Activated CD4-positive, alpha-beta memory T cell treated with anti-CD3 and anti-CD28 coated beads for 36 hours (primary cell): ENCODE data around the gene HNF1B. TPM values are rescaled to one million over a fixed set of nuclear protein-coding genes. Genes with fewer than 3 reads are reported as not detected.

Source experiments
- CTCF ChIA-PET: fragments of 350-600 bp; sonication (Branson Sonifier 250); formaldehyde crosslinking; loops from one replicate; lab custom pipeline; 2021; ENCODE audit warnings: antibody characterized with exemption, inconsistent platforms; lab: Charles Lee
- POLR2A ChIA-PET: fragments of 350-600 bp; sonication (Branson Sonifier 250); formaldehyde crosslinking; loops from one replicate; lab custom pipeline; 2021; ENCODE audit warnings: antibody characterized with exemption; lab: Charles Lee
- DNase-seq: peaks from one replicate; pipeline ENCODE4 v3.0.0-alpha.2; 2020
- H3K27ac Mint-ChIP-seq: one replicate; pipeline ENCODE4 v1.8.0; 2021; ENCODE audit warnings: mixed read lengths
- H3K27me3 Mint-ChIP-seq: one replicate; pipeline ENCODE4 v1.8.0; 2021; ENCODE audit warnings: mixed read lengths
- H3K36me3 Mint-ChIP-seq: one replicate; pipeline ENCODE4 v1.8.0; 2021; ENCODE audit warnings: mixed read lengths
- H3K4me1 Mint-ChIP-seq: one replicate; pipeline ENCODE4 v1.8.0; 2021; ENCODE audit warnings: low read depth, mixed read lengths
- H3K4me3 Mint-ChIP-seq: one replicate; pipeline ENCODE4 v1.8.0; 2021; ENCODE audit warnings: mild to moderate bottlenecking, mixed read lengths
- H3K9me3 Mint-ChIP-seq: one replicate; pipeline ENCODE4 v1.8.0; 2021; ENCODE audit warnings: mixed read lengths
- intact Hi-C: fragments of 100-400 bp; cut with micrococcal nuclease; formaldehyde crosslinking; loops from one replicate; pipeline ENCODE4 v1.15.1; 2023
- total RNA-seq, 2 experiments: library from RNA; stranded (reverse); gene quantifications; one replicate each; pipeline ENCODE4 v1.2.3, GENCODE V29; 2021

The HNF1B gene
- total RNA-seq, 2 experiments from 2014 or later, result not detected

- ChIA-PET CTCF (interaction anchor here (1.3 kb wide), 1 partner anchor 31 kb away, joined by 6 read pairs; no protein-coding TSS in a partner anchor), POLR2A (no interaction called here)
- Mint-ChIP-seq H3K9me3 (no peaks in the 10 kb centered on the region), H3K4me1 (peaks cover 7% of the 10 kb centered on the region), H3K4me3 (no peak overlapping the region), H3K36me3 (no peaks in the 10 kb centered on the region), H3K27me3 (peaks cover 30% of the 10 kb centered on the region), H3K27ac (no peak overlapping the region)
- intact Hi-C loops, result no loop called here
- DNase-seq, result no peak
Measured at GRCh38 chr17:37759014-37759637, 14.3 kb upstream of the HNF1B start.

GRCh38 chr17:37756051-37756450 is 11.2 kb upstream of the HNF1B start:
- CTCF ChIA-PET, result no interaction called here
- no peaks in the 10 kb centered on the region for H3K36me3 Mint-ChIP-seq
- H3K27ac Mint-ChIP-seq, result no peak overlapping the region
- H3K9me3 Mint-ChIP-seq, result no peaks in the 10 kb centered on the region
- peaks cover 2% of the 10 kb centered on the region for H3K4me1 Mint-ChIP-seq
- H3K4me3 Mint-ChIP-seq, result no peak overlapping the region
- intact Hi-C loops, result no loop called here
- peaks cover 23% of the 10 kb centered on the region for H3K27me3 Mint-ChIP-seq
- no peak for DNase-seq
- POLR2A ChIA-PET, result no interaction called here

DNA sequence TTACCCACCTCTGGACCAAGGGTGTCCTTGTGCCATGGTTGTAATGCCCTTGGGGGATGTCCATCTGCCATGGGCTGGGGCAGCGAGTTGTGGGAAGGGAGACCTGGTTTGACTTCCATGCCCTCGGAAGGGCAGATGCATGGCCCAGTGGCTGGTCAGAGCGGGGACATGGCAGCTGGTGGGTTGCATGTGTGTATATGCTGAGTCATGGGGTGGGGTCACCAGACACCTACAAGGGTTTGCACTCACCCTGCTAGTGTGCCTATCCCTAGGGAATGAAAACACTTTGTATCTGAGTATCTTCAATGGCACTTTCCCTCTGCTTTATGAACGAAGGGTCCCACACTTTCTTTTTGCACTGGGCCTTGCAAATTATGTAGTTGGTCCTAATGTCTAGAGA is 10.6 kb upstream of the HNF1B start:
- POLR2A ChIA-PET, result no interaction called here
- Mint-ChIP-seq H3K36me3 (no peaks in the 10 kb centered on the region), H3K27ac (no peak overlapping the region), H3K27me3 (peaks cover 24% of the 10 kb centered on the region), H3K4me1 (no peaks in the 10 kb centered on the region), H3K9me3 (no peaks in the 10 kb centered on the region), H3K4me3 (no peak overlapping the region)
- CTCF ChIA-PET, result no interaction called here
- no peak for DNase-seq
- intact Hi-C loops, result no loop called here

GRCh38 chr17:37754363-37754762 is 9.5 kb upstream of the HNF1B start:
- Mint-ChIP-seq H3K4me3 (no peak overlapping the region), H3K36me3 (no peaks in the 10 kb centered on the region), H3K27me3 (peaks cover 22% of the 10 kb centered on the region), H3K27ac (no peak overlapping the region), H3K4me1 (no peaks in the 10 kb centered on the region), H3K9me3 (no peaks in the 10 kb centered on the region)
- DNase-seq, result no peak
- intact Hi-C loops, result no loop called here
- POLR2A ChIA-PET, result no interaction called here
- CTCF ChIA-PET, result interaction anchor here (0.6 to 0.8 kb wide), 2 partner anchors 16 to 49 kb away, joined by 3 read pairs; no protein-coding TSS in a partner anchor

DNA sequence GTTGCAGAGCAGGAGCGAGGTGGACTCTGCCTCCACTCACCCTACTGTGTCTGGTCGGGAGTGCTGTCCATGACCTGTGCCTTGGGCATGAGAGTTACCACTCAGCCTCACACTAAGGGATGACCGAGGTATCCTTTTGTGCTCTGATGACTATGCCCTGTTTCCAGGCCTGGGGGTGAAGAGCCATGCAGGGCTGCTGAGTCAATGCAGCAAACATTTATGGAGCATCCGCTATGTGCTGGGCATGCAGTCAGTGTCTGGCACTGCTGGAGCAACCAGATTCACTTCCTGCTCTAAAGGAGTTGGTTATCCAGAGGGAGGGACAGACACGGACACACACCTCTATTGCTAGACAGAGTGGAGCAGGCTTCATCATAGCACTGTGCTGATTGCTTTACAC is 7.6 kb upstream of the HNF1B start:
- no peaks in the 10 kb centered on the region for H3K36me3 Mint-ChIP-seq
- intact Hi-C loops, result no loop called here
- POLR2A ChIA-PET, result no interaction called here
- peaks cover 27% of the 10 kb centered on the region for H3K27me3 Mint-ChIP-seq
- no peaks in the 10 kb centered on the region for H3K9me3 Mint-ChIP-seq
- no peak overlapping the region for H3K4me3 Mint-ChIP-seq
- no peak overlapping the region for H3K27ac Mint-ChIP-seq
- CTCF ChIA-PET, result no interaction called here
- no peaks in the 10 kb centered on the region for H3K4me1 Mint-ChIP-seq
- no peak for DNase-seq

DNA sequence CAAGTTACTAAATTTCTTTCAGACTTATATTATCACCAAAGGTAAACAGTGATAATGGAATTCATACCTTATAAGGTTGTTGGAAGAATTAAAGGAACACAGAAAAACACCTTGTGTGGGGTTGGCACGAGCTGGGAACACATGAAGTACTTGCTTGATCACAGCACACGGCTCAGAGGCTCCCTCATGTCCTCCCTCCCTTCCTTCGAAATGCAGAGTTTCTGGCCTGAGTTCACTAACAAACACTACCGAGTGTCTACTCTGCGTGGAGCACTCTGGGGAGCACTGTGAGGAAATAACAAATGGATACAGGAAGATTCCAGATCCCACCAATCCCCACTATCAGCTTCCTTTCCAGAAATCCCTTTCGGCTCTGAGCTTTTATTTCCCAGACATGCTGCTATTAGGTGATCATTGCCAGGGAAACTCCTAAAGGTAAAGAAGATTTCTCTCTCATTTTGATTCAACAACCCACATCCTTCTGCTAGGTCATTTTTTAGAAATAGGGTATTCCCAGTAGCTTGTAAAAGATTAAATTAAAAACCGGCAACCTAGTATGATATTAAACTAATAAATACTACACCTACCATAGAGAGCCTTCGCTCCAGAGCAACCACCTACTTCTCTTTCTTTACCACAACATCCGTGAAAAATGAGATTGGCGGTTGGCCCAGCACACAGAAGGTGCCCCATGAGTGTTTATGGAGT is 6.1 kb upstream of the HNF1B start:
- Mint-ChIP-seq H3K4me1 (no peaks in the 10 kb centered on the region), H3K27ac (no peak overlapping the region), H3K4me3 (no peak overlapping the region), H3K9me3 (no peaks in the 10 kb centered on the region), H3K27me3 (peaks cover 41% of the 10 kb centered on the region), H3K36me3 (no peaks in the 10 kb centered on the region)
- DNase-seq, result no peak
- intact Hi-C loops, result no loop called here
- CTCF ChIA-PET, result no interaction called here
- POLR2A ChIA-PET, result no interaction called here

DNA sequence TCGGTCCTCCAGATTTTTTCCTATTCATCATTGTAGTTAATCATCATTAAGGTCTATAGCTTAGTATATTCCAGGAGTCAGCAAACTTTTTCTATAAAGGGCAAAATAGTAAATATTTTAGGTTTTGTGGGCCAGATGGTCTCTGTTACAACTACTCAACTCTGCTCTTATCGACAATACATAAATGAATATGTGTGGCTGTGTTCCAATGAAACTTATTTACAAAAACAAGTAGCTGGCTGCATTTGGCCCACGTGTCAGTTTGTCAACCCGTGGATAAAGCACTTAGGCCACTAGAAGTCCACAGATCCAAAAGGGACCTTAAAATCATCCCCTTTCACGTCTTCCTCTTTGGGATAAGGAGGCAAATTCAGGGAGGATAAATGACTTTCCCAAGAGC is 5.4 kb upstream of the HNF1B start:
- H3K4me3 Mint-ChIP-seq, result no peak overlapping the region
- H3K4me1 Mint-ChIP-seq, result peaks cover 2% of the 10 kb centered on the region
- peaks cover 45% of the 10 kb centered on the region for H3K27me3 Mint-ChIP-seq
- H3K9me3 Mint-ChIP-seq, result no peaks in the 10 kb centered on the region
- ChIA-PET POLR2A (no interaction called here), CTCF (no interaction called here)
- intact Hi-C loops, result no loop called here
- no peak for DNase-seq
- H3K36me3 Mint-ChIP-seq, result no peaks in the 10 kb centered on the region
- H3K27ac Mint-ChIP-seq, result no peak overlapping the region

DNA sequence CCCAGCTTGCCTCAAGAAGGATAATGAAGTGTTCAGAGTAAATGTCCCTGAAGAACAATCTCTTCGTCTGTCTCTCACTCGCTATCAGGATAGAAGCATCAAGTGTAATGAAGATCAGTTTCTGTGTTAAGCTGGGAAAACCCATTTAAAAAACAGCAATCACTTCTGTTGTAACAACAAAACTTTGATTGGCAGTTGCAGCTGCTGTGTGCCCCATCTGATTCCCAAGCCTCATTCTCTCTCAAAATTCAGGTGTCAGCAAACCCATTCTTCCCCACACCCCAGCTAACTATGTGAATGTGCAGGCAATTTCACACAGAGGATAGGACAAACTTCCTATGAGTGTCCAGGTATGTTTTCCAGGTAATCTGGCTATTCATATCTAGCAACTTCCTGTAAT is 2.4 kb upstream of the HNF1B start:
- no peak for DNase-seq
- H3K36me3 Mint-ChIP-seq, result no peaks in the 10 kb centered on the region
- H3K9me3 Mint-ChIP-seq, result no peaks in the 10 kb centered on the region
- no peak overlapping the region for H3K4me3 Mint-ChIP-seq
- peaks cover 15% of the 10 kb centered on the region for H3K4me1 Mint-ChIP-seq
- CTCF ChIA-PET, result interaction anchor here (1.3 kb wide), 1 partner anchor 23 kb away, joined by 4 read pairs; no protein-coding TSS in a partner anchor
- H3K27ac Mint-ChIP-seq, result no peak overlapping the region
- peaks cover 53% of the 10 kb centered on the region for H3K27me3 Mint-ChIP-seq
- POLR2A ChIA-PET, result interaction anchor here (0.6 kb wide), 1 partner anchor 1549 kb away, joined by 3 read pairs; no protein-coding TSS in a partner anchor
- intact Hi-C loops, result loop anchor here (10.0 kb wide), 1 partner anchor 802 kb away; the partner anchor contains the start of gene AATF

DNA sequence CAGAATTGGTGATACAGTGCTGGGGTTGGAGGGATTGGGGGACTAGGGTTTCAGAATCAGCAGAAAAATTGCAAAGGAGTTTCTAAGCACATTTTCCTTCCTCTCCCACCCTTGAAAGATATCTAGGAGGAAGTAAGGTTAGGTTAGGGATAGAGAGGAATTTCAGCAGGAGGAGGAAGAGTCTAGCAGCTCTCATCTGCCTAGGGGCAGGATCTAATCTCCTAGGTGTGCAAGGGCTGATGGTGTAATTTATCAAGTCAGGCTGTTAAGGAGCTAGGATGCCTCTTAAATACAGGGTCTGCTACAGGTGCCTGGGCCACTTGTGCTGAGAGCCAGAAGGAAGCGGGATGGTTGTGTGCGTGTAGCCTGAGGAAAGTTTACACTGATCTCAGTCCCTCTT is 1.8 kb upstream of the HNF1B start:
- CTCF ChIA-PET, result interaction anchor here (1.3 kb wide), 1 partner anchor 24 kb away, joined by 4 read pairs; no protein-coding TSS in a partner anchor

DNA sequence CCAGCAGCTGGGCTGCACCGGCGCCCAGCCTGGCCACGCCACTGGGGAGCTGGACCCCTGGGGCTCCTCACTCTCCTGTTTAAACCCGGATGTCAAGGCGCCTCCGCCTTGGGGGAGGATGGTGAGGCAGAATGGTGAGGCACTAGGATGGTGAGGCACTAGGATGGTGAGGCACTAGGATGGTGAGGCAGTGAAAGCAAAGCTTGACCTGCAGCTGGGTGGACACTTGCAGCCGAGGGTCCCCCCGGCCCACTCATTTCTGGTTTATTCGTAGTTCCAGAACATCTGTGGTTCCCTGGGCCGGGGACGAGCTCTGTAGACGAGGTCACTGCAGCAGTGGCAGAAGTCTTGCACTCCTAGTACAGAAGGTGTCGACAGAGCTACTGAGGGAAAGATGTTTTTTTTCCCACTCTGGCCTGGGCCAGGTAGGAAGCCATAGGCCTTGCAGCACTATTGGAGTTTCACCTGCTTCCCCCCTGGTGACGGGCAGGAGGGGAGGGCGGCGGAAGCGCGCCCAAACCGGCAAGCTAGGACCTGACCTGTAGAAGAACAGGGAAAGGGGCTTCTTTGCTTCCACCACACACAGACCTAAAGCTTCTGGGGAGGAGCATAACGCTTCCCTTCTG is 1.1 kb upstream of the HNF1B start:
- Mint-ChIP-seq H3K27me3 (peaks cover 56% of the 10 kb centered on the region), H3K4me3 (no peak overlapping the region), H3K27ac (no peak overlapping the region), H3K4me1 (peaks cover 19% of the 10 kb centered on the region), H3K36me3 (no peaks in the 10 kb centered on the region), H3K9me3 (no peaks in the 10 kb centered on the region)
- ChIA-PET CTCF (interaction anchor here (1.2 to 1.3 kb wide), 2 partner anchors 12 to 24 kb away, joined by 4 to 5 read pairs; no protein-coding TSS in a partner anchor), POLR2A (no interaction called here)
- no peak for DNase-seq
- intact Hi-C loops, result loop anchor here (10.0 kb wide), 1 partner anchor 801 kb away; the partner anchor contains the start of gene AATF

More for the DNA sequence above, 1.8 kb upstream of the HNF1B start:
- DNase-seq, result no peak
- Mint-ChIP-seq H3K36me3 (no peaks in the 10 kb centered on the region), H3K27ac (no peak overlapping the region), H3K9me3 (no peaks in the 10 kb centered on the region), H3K4me3 (no peak overlapping the region), H3K4me1 (peaks cover 18% of the 10 kb centered on the region), H3K27me3 (peaks cover 54% of the 10 kb centered on the region)
- intact Hi-C loops, result loop anchor here (10.0 kb wide), 1 partner anchor 802 kb away; the partner anchor contains the start of gene AATF
- POLR2A ChIA-PET, result interaction anchor here (0.6 kb wide), 1 partner anchor 1550 kb away, joined by 3 read pairs; no protein-coding TSS in a partner anchor

DNA sequence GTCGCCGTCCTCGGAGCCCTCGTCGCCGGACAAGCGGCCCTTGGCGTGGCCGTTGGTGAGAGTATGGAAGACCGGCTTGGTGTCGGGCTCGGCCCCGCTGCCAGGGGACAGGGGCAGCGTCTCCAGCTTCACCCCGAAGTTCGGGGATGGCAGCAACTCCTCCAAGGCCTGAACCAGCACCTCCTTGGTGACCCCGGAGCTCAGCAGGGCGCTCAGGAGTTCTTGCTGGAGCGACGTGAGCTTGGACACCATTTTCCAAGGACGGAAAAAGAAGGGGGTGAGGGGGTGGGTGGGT is 279 bp downstream of the HNF1B start:
- POLR2A ChIA-PET, result no interaction called here
- CTCF ChIA-PET, result interaction anchor here (0.6 kb wide), 1 partner anchor 72 kb away, joined by 3 read pairs; no protein-coding TSS in a partner anchor

More for the DNA sequence above, 279 bp downstream of the HNF1B start:
- Mint-ChIP-seq H3K9me3 (no peaks in the 10 kb centered on the region), H3K27ac (no peak overlapping the region), H3K4me1 (peaks cover 19% of the 10 kb centered on the region), H3K36me3 (no peaks in the 10 kb centered on the region), H3K4me3 (peak overlapping the region; percentile 23), H3K27me3 (peaks cover 60% of the 10 kb centered on the region)
- intact Hi-C loops, result loop anchor here (5.0 to 10.0 kb wide), 3 partner anchors 42 to 800 kb away; partner anchors contain the start of gene AATF
- DNase-seq, result no peak
